PC-9 (cell line): ENCODE measurements around the gene MAGEF1.

Source experiments
- CTCF ChIP-seq: fragments of 200-600 bp; sonication (generic); conservative IDR thresholded peaks from 2 replicates; pipeline ENCODE4 v1.6.1; 2017; ENCODE audit warnings: mixed run types, antibody characterized with exemption, mild to moderate bottlenecking, moderate library complexity
- EZH2 ChIP-seq: fragments of 200-600 bp; sonication (generic); IDR thresholded peaks from 2 replicates; pipeline ENCODE4 v1.8.0; 2017; ENCODE audit warnings: antibody characterized with exemption, low read depth

GRCh38 chr3:184733971-184734608, 22.2 kb upstream of the MAGEF1 start:
- no peak for TF ChIP-seq EZH2
- TF ChIP-seq CTCF, result no peak
